GM12878 (cell line): Measurements from ENCODE around the gene ESCO1. TPM values are rescaled to one million over a fixed set of nuclear protein-coding genes. Genes with fewer than 3 reads are reported as not detected.

Experiments
- ATAC-seq: fragments of 200-7000 bp; cut with Tn5 transposase; 3 replicates; pipeline ENCODE4 v1.9.1; 2020; ENCODE audit warnings: mild to moderate bottlenecking, moderate library complexity
- BruUV-seq: library from RNA; stranded (reverse); fragments of 400-500 nt; replicated peaks from 2 replicates; lab custom pipeline; 2021; lab: Mats Ljungman, UMichigan
- CTCF ChIA-PET: fragments of 300-600 bp; sonication (Branson Sonifier 250); formaldehyde crosslinking; extraction: SDS; loops from one replicate; lab custom pipeline; 2021; ENCODE audit warnings: inconsistent platforms; lab: Yijun Ruan, JAX
- POLR2A ChIA-PET: fragments of 350-600 bp; formaldehyde crosslinking; extraction: SDS; loops from one replicate; lab custom pipeline; 2021; ENCODE audit warnings: inconsistent platforms; lab: Charles Lee
- RAD21 ChIA-PET: fragments of 300-600 bp; sonication (Branson Sonifier 250); formaldehyde crosslinking; loops from one replicate; lab custom pipeline; 2023; ENCODE audit warnings: antibody characterized with exemption; ENCODE audit not compliant: unreplicated experiment; lab: Charles Lee
- SMC1A ChIA-PET: fragments of 300-600 bp; sonication (Branson Sonifier 250); formaldehyde crosslinking; loops from one replicate; lab custom pipeline; 2023; ENCODE audit not compliant: unreplicated experiment, uncharacterized antibody; lab: Charles Lee
- DNase-seq: peaks from one replicate; pipeline ENCODE4 v3.0.0-alpha.2; 2011; ENCODE audit warnings: low read depth, low spot score
- FAIRE-seq: peaks from 3 replicates; lab custom pipeline; 2011; peaks lifted over from hg19 to GRCh38; lab: Jason Lieb, UNC
- H2AFZ ChIP-seq: 2 replicates; pipeline ENCODE4 v1.6.0; 2011; ENCODE audit warnings: low read depth, low read length, control low read depth; ENCODE audit not compliant: control insufficient read depth
- H3K27ac ChIP-seq: 2 replicates; pipeline ENCODE4 v1.5.1; 2011; ENCODE audit warnings: control low read depth; ENCODE audit not compliant: control insufficient read depth, insufficient read depth
- H3K27me3 ChIP-seq, 2 experiments: replicated peaks in 1 of 2; 2 replicates each; pipeline versions ENCODE4 v1.6.0 to v1.6.1; 2011; ENCODE audit warnings: low read length in 1 of 2; ENCODE audit not compliant: control insufficient read depth in 2 of 2, insufficient read depth in 2 of 2
- H3K36me3 ChIP-seq, 2 experiments: 2 replicates each; pipeline ENCODE4 v1.5.1; 2011; ENCODE audit warnings: low read length in 1 of 2; ENCODE audit not compliant: control insufficient read depth in 2 of 2, insufficient read depth in 2 of 2
- H3K4me1 ChIP-seq: 2 replicates; pipeline ENCODE4 v1.6.1; 2011; ENCODE audit warnings: mild to moderate bottlenecking, low read length, moderate library complexity, mixed read lengths; ENCODE audit not compliant: control insufficient read depth, insufficient read depth
- H3K4me2 ChIP-seq: 2 replicates; pipeline ENCODE4 v1.6.0; 2011; ENCODE audit warnings: control low read depth; ENCODE audit not compliant: control insufficient read depth, insufficient read depth
- H3K4me3 ChIP-seq: fragments of 200-600 bp; sonication (generic); 2 replicates; pipeline ENCODE4 v1.5.1; 2016
- H3K79me2 ChIP-seq: 2 replicates; pipeline ENCODE4 v1.6.0; 2011; ENCODE audit warnings: low read length; ENCODE audit not compliant: control insufficient read depth, insufficient read depth
- H3K9ac ChIP-seq: 2 replicates; pipeline ENCODE4 v1.8.0; 2011; ENCODE audit warnings: low read length, control low read depth, mixed read lengths; ENCODE audit not compliant: control insufficient read depth, insufficient read depth
- H3K9me3 ChIP-seq: replicated peaks from 3 replicates; pipeline ENCODE4 v1.5.1; 2011; ENCODE audit warnings: mild to moderate bottlenecking, low read length; ENCODE audit not compliant: control insufficient read depth, insufficient read depth
- H4K20me1 ChIP-seq: 2 replicates; pipeline ENCODE4 v1.6.0; 2011; ENCODE audit not compliant: control insufficient read depth, insufficient read depth
- BHLHE40 ChIP-seq, 2 experiments: fragments of 450-650 bp in 1 of 2; IDR thresholded peaks; 2 replicates each; pipeline ENCODE4 v1.6.1; 2011 to 2017; ENCODE audit warnings: low read depth in 2 of 2, borderline replicate concordance in 1 of 2, improper control_type of control experiment in 1 of 2, low read length in 1 of 2, mild to moderate bottlenecking in 1 of 2
- CEBPZ ChIP-seq: fragments of 150-350 bp; IDR thresholded peaks from 2 replicates; pipeline ENCODE4 v1.6.1; 2016; ENCODE audit warnings: low read depth, low read length
- CHD2 ChIP-seq: IDR thresholded peaks from 2 replicates; pipeline ENCODE4 v1.6.1; 2011; ENCODE audit warnings: low read depth, low read length, improper control_type of control experiment, borderline replicate concordance
- CREB1 ChIP-seq: IDR thresholded peaks from 2 replicates; pipeline ENCODE4 v1.6.1; 2012; ENCODE audit warnings: low read depth, mild to moderate bottlenecking, inconsistent platforms
- EED ChIP-seq: sonication (generic); IDR thresholded peaks from 2 replicates; pipeline ENCODE4 v1.6.1; 2016; ENCODE audit warnings: antibody characterized with exemption, low read depth
- MTA2 ChIP-seq: fragments of 450-650 bp; IDR thresholded peaks from 2 replicates; pipeline ENCODE4 v1.6.1; 2016; ENCODE audit warnings: low read depth, mild to moderate bottlenecking, moderate library complexity
- NFIC ChIP-seq: IDR thresholded peaks from 2 replicates; pipeline ENCODE4 v1.6.1; 2012; ENCODE audit warnings: low read depth, mild to moderate bottlenecking, inconsistent platforms, low read length, moderate library complexity
- PAX5 ChIP-seq: IDR thresholded peaks from 2 replicates; pipeline ENCODE4 v1.6.1; 2011; ENCODE audit warnings: low read depth, low read length, borderline replicate concordance
- RAD21 ChIP-seq: IDR thresholded peaks from 2 replicates; pipeline ENCODE4 v1.6.1; 2011; ENCODE audit warnings: mild to moderate bottlenecking, low read depth, low read length, moderate library complexity; ENCODE audit not compliant: insufficient read depth
- RUNX3 ChIP-seq: IDR thresholded peaks from 2 replicates; pipeline ENCODE4 v1.6.1; 2012; ENCODE audit warnings: low read length, inconsistent platforms
- SMAD5 ChIP-seq: IDR thresholded peaks from 2 replicates; pipeline ENCODE4 v1.6.1; 2016; ENCODE audit warnings: antibody characterized with exemption, low read depth
- SP1 ChIP-seq: IDR thresholded peaks from one replicate; pipeline ENCODE4 v1.6.1; 2011; ENCODE audit warnings: low read depth, low read length
- ZBTB33 ChIP-seq: fragments of 450-650 bp; IDR thresholded peaks from 2 replicates; pipeline ENCODE4 v1.6.1; 2017; ENCODE audit warnings: mild to moderate bottlenecking
- ZNF622 ChIP-seq: fragments of 450-650 bp; IDR thresholded peaks from 2 replicates; pipeline ENCODE4 v1.6.1; 2017; ENCODE audit warnings: mild to moderate bottlenecking, inconsistent platforms
- ZNF687 ChIP-seq: fragments of 450-650 bp; IDR thresholded peaks from 2 replicates; pipeline ENCODE4 v1.6.1; 2017; ENCODE audit warnings: mild to moderate bottlenecking, moderate library complexity
- WGBS: methylation state at CpG from one replicate; pipeline ENCODE4 v1.1.6; 2016; ENCODE audit warnings: low lambda C conversion rate; ENCODE audit not compliant: insufficient replicate concordance, insufficient coverage; ENCODE audit errors: missing lambda C conversion rate; 5-methylcytosine and 5-hydroxymethylcytosine counted together
- in situ Hi-C: fragments of 300-500 bp; cut with MboI; formaldehyde crosslinking; loops from 9 replicates; pipeline ENCODE4 v1.14.3; 2018; ENCODE audit warnings: mixed read lengths
- intact Hi-C: fragments of 100-400 bp; cut with micrococcal nuclease; formaldehyde crosslinking; loops from one replicate; pipeline ENCODE4 v1.14.2; 2022; ENCODE audit not compliant: unreplicated experiment
- polyA plus RNA-seq, 11 experiments: library from polyadenylated mRNA; depleted of rRNA in 4 of 11; unstranded in 6 of 11; stranded (reverse) in 5 of 11; fragments of >200 nt; fragmentation: Nextera tagmentation in 4 of 11; fragmentation: Illumina TruSeq in 1 of 11; extraction: Ambion mirVana in 4 of 11; extraction: Trizol in 1 of 11; gene quantifications; 1 replicate in 1 of 11; 2 replicates in 10 of 11; pipeline versions ENCODE4 v1.2.1 to v1.2.3, GENCODE V29; 2011 to 2016; ENCODE audit warnings: inconsistent platforms in 2 of 11, missing spikeins in 2 of 11, low read depth in 1 of 11
- total RNA-seq, 4 experiments: library from RNA; depleted of rRNA in 3 of 4; stranded (reverse); fragments of >200 nt in 3 of 4; fragmentation: Illumina TruSeq in 1 of 4; extraction: Trizol in 1 of 4; gene quantifications; 2 replicates each; pipeline versions ENCODE4 v1.2.1 to v1.2.3, GENCODE V29; 2013 to 2021

Gene ESCO1
- total and polyA plus RNA-seq, 10 of the 15 experiments (the other 5 are each of a cell fraction or from before 2014, with no cell fraction given), result 8.6 to 22.4 (median 12.4) TPM

- ATAC-seq (0 out of 3 replicates have a peak, but pooled peaks have one; percentile 1), FAIRE-seq (no peak), DNase-seq (no peak)
- Histone ChIP-seq H3K4me2 (peak overlapping the region; percentile 44; the same call in 1 of the 2 replicates), H2AFZ (peak overlapping the region; percentile 63), H3K27me3 (no peaks in the 10 kb centered on the region), H3K36me3 (no peaks in the 10 kb centered on the region), H3K4me1 (peaks cover 22% of the 10 kb centered on the region), H3K9me3 (no peaks in the 10 kb centered on the region), H3K79me2 (peaks cover 4% of the 10 kb centered on the region), H3K9ac (no peak overlapping the region; the same call in 1 of the 2 replicates), H3K27ac (peak overlapping the region; percentile 37), H4K20me1 (no peaks in the 10 kb centered on the region), H3K4me3 (no peak overlapping the region; the same call in 1 of the 2 replicates)
- BruUV-seq, result no TSS peak
- ChIA-PET POLR2A (interaction anchor here (0.9 kb wide), 1 partner anchor 139 kb away, joined by 6 read pairs; no protein-coding TSS in a partner anchor), RAD21 (interaction anchor here (1.0 kb wide), 1 partner anchor 138 kb away, joined by 4 read pairs; no protein-coding TSS in a partner anchor), SMC1A (interaction anchor here (1.4 kb wide), 1 partner anchor 244 kb away, joined by 4 read pairs; no protein-coding TSS in a partner anchor), CTCF (interaction anchor here (0.9 to 9.4 kb wide), 2 partner anchors 8 to 99 kb away, joined by 3 to 173 read pairs; partner anchors contain the start of gene SNRPD1)
- WGBS, result 0% methylated on average over 2 of the region's 2 CpGs
- intact Hi-C loops (loop anchor here (5.0 kb wide), 1 partner anchor 83 kb away; no protein-coding TSS in a partner anchor), in situ Hi-C loops (loop anchor here (25.0 kb wide), 2 partner anchors 542 to 1858 kb away; partner anchors contain the start of gene RIOK3)
- no peak for TF ChIP-seq CEBPZ
- TF ChIP-seq CREB1, result 0 out of 2 replicates have a peak, but pooled peaks have one; percentile 35
- TF ChIP-seq MTA2, result no peak
- TF ChIP-seq ZBTB33, result no peak
- TF ChIP-seq CHD2, result no peak
- no peak for TF ChIP-seq PAX5
- peak; percentile 28; the same call in 1 of the 2 replicates for TF ChIP-seq EED
- TF ChIP-seq SMAD5, result no peak
- TF ChIP-seq NFIC, result 0 out of 2 replicates have a peak, but pooled peaks have one; percentile 22
- peak; percentile 19; the same call in 1 of the 2 replicates for TF ChIP-seq RUNX3
- no peak for TF ChIP-seq BHLHE40 (IDR thresholded peaks at IDR 0.05; ENCODE audit: borderline replicate concordance in 1 of 2, low read depth in 2 of 2, low read length in 1 of 2)
- TF ChIP-seq ZNF687, result no peak
- TF ChIP-seq SP1, result no peak
- no peak for TF ChIP-seq RAD21
- no peak for TF ChIP-seq ZNF622
Measured at GRCh38 chr18:21604671-21605070, 4.2 kb upstream of the ESCO1 start.
